GM12891 (cell line): ENCODE measurements around the gene GGT6.
A peak's percentile ranks its signal among the peaks of the same experiment; 100 is the strongest.
"Not testable (repeated sequence)": the region's sequence is repeated elsewhere in the genome, so short reads cannot be mapped to it uniquely, and the experiment has no call there.

Source experiments
- DNase-seq: peaks from one replicate; pipeline ENCODE4 v3.0.0; 2011; ENCODE audit warnings: low spot score; ENCODE audit not compliant: insufficient read length
- FAIRE-seq: peaks from 2 replicates; lab custom pipeline; 2011; peaks lifted over from hg19 to GRCh38; lab: Jason Lieb, UNC
- PAX5 ChIP-seq: IDR thresholded peaks from 2 replicates; pipeline ENCODE4 v1.6.1; 2011; ENCODE audit warnings: low read length, moderate library complexity, mild to moderate bottlenecking; ENCODE audit not compliant: insufficient read depth, severe bottlenecking
- POLR2A ChIP-seq: IDR thresholded peaks from 2 replicates; pipeline ENCODE4 v1.6.1; 2011; ENCODE audit warnings: low read depth, low read length, control low read depth
- POLR2AphosphoS5 ChIP-seq: IDR thresholded peaks from 2 replicates; pipeline ENCODE4 v1.6.1; 2011; ENCODE audit warnings: low read depth, low read length, control low read depth
- POU2F2 ChIP-seq: IDR thresholded peaks from 2 replicates; pipeline ENCODE4 v1.6.1; 2011; ENCODE audit warnings: low read depth, mild to moderate bottlenecking, control low read depth, low read length, moderate library complexity
- SPI1 ChIP-seq: IDR thresholded peaks from 2 replicates; pipeline ENCODE4 v1.6.1; 2011; ENCODE audit warnings: low read depth, low read length, control low read depth
- TAF1 ChIP-seq: IDR thresholded peaks from 2 replicates; pipeline ENCODE4 v1.6.1; 2011; ENCODE audit warnings: low read depth, low read length, control low read depth

GGT6 gene

DNA sequence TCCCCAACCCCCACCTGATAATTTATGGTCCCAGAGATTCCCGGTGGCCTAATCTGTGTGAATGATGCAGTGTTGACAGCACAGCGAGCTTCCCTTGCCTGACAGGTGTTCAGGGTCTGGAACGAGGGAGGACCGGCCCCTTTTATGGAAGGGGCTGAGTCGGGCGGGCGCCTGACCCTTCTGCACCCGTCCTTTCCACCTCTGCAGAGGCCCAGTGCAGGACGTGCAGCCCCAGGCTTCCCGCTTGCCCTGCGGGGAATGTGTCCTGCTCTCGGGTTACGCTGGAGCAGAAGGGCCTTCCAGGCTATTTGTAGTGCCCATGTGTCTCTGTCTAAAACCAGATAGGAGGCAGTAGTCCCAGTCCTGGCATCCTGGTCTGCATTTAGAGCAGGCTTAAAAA, 40.2 kb upstream of the GGT6 start:
- DNase-seq (no peak), FAIRE-seq (no peak)
- TF ChIP-seq POLR2AphosphoS5 (no peak), TAF1 (no peak), POU2F2 (no peak), SPI1 (no peak), POLR2A (no peak), PAX5 (no peak)

DNA sequence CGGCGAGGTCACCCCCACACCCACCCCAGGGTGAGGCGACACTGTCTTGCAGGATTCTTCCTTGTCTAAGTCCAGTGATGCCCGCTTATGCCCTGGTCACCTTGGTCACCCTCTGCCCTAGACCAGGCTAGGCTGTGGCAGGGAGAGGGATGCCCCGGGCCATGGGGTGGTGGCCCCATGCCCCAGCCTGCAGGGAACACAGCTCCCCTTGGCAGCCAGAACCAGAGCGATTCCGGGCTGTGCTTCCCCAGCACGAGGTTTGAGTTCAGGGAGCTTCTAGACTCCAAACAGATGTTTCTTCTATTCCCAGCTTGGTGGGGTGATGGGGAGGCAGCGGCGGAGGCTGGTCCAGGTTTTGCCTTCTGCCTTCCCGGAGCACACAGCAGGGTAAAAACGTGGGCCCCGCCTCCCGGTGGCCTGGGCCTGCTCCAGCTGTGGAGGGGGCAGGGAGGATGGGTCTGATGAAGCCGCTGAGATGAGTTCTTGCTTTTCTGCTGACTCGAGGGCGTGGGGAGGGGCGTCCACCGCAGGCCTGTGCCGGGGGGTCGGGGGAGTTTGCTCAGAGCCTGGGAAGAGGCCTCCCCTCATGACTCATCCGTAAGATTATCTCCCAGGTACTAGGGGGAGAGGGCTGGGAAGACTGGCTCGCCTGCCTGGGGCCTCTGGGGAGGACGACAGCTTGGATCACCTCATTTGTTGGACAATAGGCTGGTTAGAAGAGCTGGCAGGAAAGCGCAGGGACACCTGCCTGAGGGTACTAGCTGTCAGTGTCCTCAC, 39.3 kb upstream of the GGT6 start:
- DNase-seq (no peak), FAIRE-seq (no peak)
- TF ChIP-seq TAF1 (no peak), SPI1 (no peak), POLR2AphosphoS5 (no peak), PAX5 (no peak), POLR2A (no peak), POU2F2 (no peak)

DNA sequence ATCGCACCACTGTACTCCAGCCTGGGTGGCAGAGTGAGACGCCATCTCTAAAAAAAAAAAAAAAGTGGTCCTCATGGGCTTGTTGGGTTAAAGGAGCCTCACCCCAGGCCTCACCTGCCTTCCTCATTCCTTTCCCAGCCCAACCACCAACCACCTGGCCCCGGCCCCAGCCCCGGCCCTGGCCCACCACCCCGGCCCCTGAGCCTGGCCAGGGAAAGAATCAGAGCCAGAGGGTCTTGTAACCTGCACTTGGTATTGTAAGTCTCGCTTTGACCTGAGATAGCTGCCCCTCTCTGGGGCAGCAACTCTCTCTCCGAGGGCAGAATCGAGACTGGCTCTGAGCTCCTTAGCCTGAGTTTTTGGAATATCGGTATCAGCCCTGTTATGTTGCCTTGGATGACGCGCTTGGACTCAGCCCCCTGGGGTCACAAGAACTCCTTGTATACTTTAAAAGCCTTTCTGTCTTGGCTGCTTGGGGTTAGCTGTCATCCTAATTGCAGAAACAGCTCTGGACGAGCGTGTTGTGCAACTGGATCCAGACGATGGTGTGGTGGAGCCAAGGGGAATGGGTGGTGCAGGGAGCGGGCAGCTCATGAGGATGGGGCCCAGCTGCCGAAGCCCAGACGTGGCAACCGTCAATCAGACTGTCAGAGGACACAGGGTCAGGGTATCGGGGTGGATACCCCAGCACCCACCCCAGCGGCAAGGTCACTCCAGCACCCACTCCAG, 38.6 kb upstream of the GGT6 start:
- FAIRE-seq: no peak

DNA sequence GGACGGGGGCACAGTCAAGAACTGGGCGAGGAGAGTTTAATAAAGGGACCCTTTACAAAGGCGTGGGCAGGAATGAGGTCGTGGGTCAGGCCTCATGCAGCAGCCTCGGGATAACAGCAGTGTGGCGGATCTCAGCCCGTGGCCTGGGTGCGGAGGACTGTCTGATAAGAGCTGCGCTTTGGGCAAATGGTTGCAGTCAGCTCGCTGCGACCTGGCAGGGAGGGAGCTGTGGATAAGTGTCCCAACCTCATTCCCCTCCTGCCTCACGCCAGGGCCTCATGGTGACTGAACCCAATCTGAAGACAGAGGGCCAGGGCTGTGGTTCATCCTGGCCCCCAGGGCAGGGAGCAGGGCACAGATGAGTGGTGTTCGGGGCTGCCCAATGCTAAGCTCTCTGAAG, 37.6 kb upstream of the GGT6 start:
- DNase-seq: no peak
- TF ChIP-seq POU2F2 (no peak), TAF1 (no peak), SPI1 (no peak)
- FAIRE-seq: no peak

More for the DNA sequence above, 38.6 kb upstream of the GGT6 start:
- TF ChIP-seq POLR2A (no peak), POLR2AphosphoS5 (no peak), TAF1 (no peak), POU2F2 (no peak), SPI1 (no peak), PAX5 (no peak)
- no peak for DNase-seq

DNA sequence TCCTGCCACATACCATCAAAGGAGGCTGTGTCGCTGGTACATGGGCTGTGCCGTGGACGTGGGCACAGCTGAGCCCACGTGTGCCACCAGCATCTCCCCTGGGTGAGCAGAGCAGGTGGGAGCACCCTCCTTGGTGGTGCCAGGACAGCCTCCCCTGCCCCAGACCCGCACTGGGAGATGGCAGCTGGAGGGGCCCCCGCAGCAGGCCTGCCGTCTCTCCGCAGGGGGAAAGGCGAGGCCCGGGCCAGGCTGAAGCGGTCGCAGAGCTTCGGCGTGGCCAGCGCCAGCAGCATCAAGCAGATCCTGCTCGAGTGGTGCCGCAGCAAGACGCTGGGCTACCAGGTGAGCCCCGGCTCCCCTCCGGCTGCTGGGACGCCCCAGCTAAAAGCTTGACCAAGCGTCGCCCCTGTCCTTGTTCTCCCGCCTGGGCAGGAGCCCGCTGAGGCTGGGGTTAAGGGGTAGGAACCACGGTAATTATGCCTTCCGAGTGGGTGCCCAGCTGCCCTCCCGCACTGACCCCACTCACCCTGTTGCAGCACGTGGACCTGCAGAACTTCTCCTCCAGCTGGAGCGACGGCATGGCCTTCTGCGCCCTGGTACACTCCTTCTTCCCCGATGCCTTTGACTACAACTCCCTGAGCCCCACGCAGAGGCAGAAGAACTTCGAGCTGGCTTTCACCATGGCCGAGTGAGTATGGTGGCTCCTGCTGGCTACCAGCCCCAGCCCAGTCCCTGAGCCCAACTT, 36.4 kb upstream of the GGT6 start:
- FAIRE-seq (no peak), DNase-seq (no peak)
- no peak for TF ChIP-seq POLR2A
- TF ChIP-seq POLR2AphosphoS5: no peak
- no peak for TF ChIP-seq POU2F2
- no peak for TF ChIP-seq SPI1
- no peak for TF ChIP-seq PAX5
- no peak for TF ChIP-seq TAF1

DNA sequence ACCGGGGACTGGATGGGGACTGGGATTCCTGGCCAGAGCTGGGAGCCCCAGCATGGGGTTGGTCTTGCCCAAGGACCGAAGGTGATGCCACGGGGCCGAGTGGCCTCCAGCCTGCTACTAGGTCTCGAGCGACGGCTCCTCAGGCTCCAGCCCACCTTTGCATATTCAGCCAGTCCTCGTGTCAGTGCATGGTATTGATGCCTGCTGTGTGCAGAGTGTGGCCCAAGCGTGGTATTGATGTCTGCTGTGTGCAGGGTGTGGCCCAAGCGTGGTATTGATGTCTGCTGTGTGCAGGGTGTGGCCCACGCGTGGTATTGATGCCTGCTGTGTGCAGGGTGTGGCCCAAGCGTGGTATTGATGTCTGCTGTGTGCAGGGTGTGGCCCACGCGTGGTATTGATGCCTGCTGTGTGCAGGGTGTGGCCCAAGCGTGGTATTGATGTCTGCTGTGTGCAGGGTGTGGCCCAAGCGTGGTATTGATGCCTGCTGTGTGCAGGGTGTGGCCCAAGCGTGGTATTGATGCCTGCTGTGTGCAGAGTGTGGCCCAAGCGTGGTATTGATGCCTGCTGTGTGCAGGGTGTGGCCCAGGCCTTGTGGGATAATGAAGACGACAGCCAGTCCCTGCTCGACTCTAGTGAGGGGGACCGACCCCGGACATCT, 35.4 kb upstream of the GGT6 start:
- FAIRE-seq, DNase-seq: not testable (repeated sequence)

DNA sequence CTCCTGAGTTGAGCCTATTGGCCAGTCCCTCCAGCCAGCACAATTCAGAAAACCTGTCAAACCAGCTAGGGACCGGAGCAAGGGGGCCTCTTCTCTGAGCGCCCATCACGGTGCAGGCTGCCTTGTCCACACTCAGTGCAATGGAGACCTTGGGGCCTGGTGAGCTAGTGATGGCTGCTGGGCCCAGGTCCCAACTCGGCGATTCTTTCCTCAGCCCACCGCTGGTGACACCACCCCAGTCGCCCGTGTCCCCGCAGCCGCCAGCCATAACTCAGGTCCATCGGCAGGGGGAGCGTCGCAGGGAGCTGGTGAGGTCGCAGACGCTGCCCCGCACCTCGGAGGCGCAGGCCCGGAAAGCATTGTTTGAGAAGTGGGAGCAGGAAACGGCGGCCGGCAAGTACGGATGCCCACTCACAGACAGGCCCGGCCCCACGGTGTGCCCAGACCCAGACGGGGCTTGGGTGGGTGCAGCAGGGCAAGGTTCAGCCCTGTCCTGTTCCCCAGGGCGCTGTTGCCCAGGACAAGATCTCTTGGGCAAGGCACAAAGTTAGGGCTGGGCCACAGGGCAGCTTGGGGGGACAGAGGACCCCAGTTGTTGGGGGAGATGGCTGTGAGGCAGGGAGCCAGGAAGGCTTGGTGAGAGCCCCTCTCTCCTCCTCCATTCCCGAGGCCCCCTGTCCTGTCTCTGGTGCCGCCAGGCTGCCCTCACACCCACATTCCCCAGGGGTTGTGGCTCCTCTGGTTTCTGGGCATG, 34.7 kb upstream of the GGT6 start:
- no peak for FAIRE-seq
- TF ChIP-seq POU2F2 (no peak), SPI1 (no peak), TAF1 (no peak), POLR2A (no peak), PAX5 (no peak), POLR2AphosphoS5 (no peak)
- DNase-seq: peak; percentile 67

DNA sequence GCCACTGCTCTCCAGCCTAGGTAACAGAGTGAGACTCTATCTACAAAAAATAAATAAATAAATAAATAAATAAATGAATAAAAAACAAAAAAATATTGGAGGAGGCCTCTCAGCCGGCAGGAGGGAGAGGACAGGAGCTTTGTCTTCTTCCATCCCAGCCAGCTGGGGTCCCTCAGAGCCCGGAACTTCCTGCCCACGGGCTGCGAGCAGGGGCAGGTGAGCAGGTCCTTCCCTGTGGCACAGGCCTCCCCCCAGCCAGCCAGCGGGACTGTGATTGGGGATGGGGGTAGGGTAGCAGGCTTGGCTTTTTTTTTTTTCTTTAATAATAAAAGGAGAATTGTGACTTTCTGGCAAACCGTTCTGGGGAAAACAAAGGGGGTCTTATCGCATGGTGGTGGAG, 34.0 kb upstream of the GGT6 start:
- DNase-seq (no peak), FAIRE-seq (no peak)
- TF ChIP-seq POLR2A (no peak), POU2F2 (no peak), PAX5 (no peak), POLR2AphosphoS5 (no peak), TAF1 (no peak), SPI1 (no peak)
